Measurements from ENCODE around the gene PTN. TPM values are rescaled to one million over a fixed set of nuclear protein-coding genes. Genes with fewer than 3 reads are reported as not detected.

Gene PTN
- polyA plus RNA-seq (2011; rRNA removed), result 29.1 and 33.5 TPM in 2 replicates
- 3.8 and 5.4 TPM in 2 replicates for polyA minus RNA-seq (2011; rRNA and poly(A)+ RNA removed)

- H3K4me3 ChIP-seq (ENCODE audit: low read depth, low read length), result peak within 1 kb of the TSS; percentile 45
- H3K36me3 ChIP-seq (ENCODE audit: control insufficient read depth, insufficient read depth, low read length), result no peaks in the 10 kb centered on the region
- H3K27me3 ChIP-seq (ENCODE audit: control insufficient read depth, insufficient read depth, low read length), result no peaks in the 10 kb centered on the region
- DNase-seq (ENCODE audit: low read depth), result peak; percentile 12
- POLR2A ChIA-PET, result no interaction called here
- no peak for TF ChIP-seq CTCF (IDR thresholded peaks at IDR 0.05; ENCODE audit: insufficient read depth, low read depth, low read length)
- CTCF ChIA-PET, result interaction anchor here (0.7 to 1.4 kb wide), 3 partner anchors 7 to 257 kb away, joined by 3 read pairs; no protein-coding TSS in a partner anchor
Observed at GRCh38 chr7:137343281-137343841, at the start of gene PTN. Gene PTN, minus strand, starts transcription at chr7:137343733. Its CDS starts 88,760 bp downstream, at chr7:137254973.

DNA sequence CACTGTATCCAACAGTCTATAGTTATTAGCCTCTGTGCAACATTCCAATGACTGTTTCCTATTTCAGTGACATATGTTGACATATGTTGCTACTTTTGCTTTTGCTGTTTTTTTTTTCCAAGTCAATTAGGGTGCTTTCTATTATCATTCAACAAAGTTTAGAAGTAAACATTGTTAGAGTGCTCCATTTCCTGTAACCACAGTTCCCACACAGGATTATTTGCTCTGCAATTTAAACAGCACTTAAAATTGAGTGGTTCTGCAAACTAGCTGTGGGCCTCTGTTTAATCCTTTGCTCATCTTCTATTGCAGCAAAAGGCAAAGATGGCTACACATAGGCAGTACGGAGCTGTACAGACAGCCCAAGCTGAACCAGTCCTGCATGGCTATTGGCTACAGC, 46.5 kb upstream of the PTN start:
- Histone ChIP-seq H3K36me3 (ENCODE audit: control insufficient read depth, insufficient read depth, low read length) (no peaks in the 10 kb centered on the region), H3K27me3 (ENCODE audit: control insufficient read depth, insufficient read depth, low read length) (no peaks in the 10 kb centered on the region), H3K4me3 (ENCODE audit: low read depth, low read length) (no peak overlapping the region)
- no peak for TF ChIP-seq CTCF (IDR thresholded peaks at IDR 0.05; ENCODE audit: insufficient read depth, low read depth, low read length)
- ChIA-PET POLR2A (no interaction called here), CTCF (interaction anchor here (2.1 kb wide), 1 partner anchor 16 kb away, joined by 6 read pairs; no protein-coding TSS in a partner anchor)
- DNase-seq (ENCODE audit: low read depth), result no peak

DNA sequence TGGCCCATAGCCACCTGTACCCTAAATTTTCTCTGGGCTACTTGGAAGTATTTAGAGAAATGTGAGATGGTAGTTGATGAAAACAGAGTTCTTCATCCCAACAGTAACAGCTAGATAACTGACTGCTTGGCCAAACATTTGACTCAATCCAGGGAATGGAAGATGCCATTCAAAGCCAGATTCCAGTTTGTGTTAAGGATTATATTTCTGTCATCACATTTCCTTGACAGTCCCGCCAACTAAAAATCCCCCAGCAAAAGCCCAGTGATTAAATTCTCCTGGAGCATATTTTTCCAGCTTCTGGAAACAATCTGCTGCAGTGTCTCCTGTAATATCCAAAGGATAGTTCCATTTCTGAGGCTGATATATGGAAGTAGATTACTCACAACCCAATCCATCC, 45.4 kb upstream of the PTN start:
- Histone ChIP-seq H3K4me3 (ENCODE audit: low read depth, low read length) (no peak overlapping the region), H3K27me3 (ENCODE audit: control insufficient read depth, insufficient read depth, low read length) (no peaks in the 10 kb centered on the region), H3K36me3 (ENCODE audit: control insufficient read depth, insufficient read depth, low read length) (no peaks in the 10 kb centered on the region)
- POLR2A ChIA-PET, result no interaction called here
- DNase-seq (ENCODE audit: low read depth), result no peak
- CTCF ChIA-PET, result interaction anchor here (2.1 kb wide), 1 partner anchor 17 kb away, joined by 6 read pairs; no protein-coding TSS in a partner anchor
- TF ChIP-seq CTCF (IDR thresholded peaks at IDR 0.05; ENCODE audit: insufficient read depth, low read depth, low read length), result no peak

GRCh38 chr7:137386966-137387365, 43.4 kb upstream of the PTN start:
- ChIA-PET POLR2A (no interaction called here), CTCF (no interaction called here)
- H3K27me3 ChIP-seq (ENCODE audit: control insufficient read depth, insufficient read depth, low read length), result no peaks in the 10 kb centered on the region
- no peaks in the 10 kb centered on the region for H3K36me3 ChIP-seq (ENCODE audit: control insufficient read depth, insufficient read depth, low read length)
- DNase-seq (ENCODE audit: low read depth), result no peak
- no peak for TF ChIP-seq CTCF (IDR thresholded peaks at IDR 0.05; ENCODE audit: insufficient read depth, low read depth, low read length)
- H3K4me3 ChIP-seq (ENCODE audit: low read depth, low read length), result no peak overlapping the region

DNA sequence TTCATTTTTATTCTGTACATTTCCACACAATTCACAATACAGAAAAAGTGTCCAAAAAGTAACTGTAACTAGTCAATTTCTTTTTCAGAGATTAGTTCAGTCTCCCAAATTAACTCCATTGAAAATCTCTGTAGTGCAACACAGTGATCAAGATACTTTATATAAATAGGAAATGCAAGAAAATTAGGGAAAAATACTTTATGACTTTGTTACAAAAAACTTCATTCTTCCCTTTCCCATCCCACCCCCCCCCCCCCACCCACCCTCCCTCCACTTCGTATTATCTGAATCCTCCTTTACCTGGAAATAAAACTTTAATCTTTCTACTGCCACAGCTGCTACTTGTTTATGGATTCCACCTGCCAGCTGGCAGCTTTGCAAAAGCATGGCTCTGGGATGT, 37.5 kb upstream of the PTN start:
- DNase-seq (ENCODE audit: low read depth), result no peak
- no peaks in the 10 kb centered on the region for H3K27me3 ChIP-seq (ENCODE audit: control insufficient read depth, insufficient read depth, low read length)
- TF ChIP-seq CTCF (IDR thresholded peaks at IDR 0.05; ENCODE audit: insufficient read depth, low read depth, low read length), result no peak
- no peaks in the 10 kb centered on the region for H3K36me3 ChIP-seq (ENCODE audit: control insufficient read depth, insufficient read depth, low read length)
- H3K4me3 ChIP-seq (ENCODE audit: low read depth, low read length), result no peak overlapping the region
- POLR2A ChIA-PET, result no interaction called here
- CTCF ChIA-PET, result no interaction called here
